A172 (cell line): ENCODE measurements around the gene TAS2R30. TPM values are rescaled to one million over a fixed set of nuclear protein-coding genes. Genes with fewer than 3 reads are reported as not detected.
"Not testable (repeated sequence)": the region's sequence is repeated elsewhere in the genome, so short reads cannot be mapped to it uniquely, and the experiment has no call there.

ENCODE experiments used
- DNase-seq: peaks from one replicate; pipeline ENCODE4 v3.0.0-alpha.2; 2015; ENCODE audit warnings: low spot score
- total RNA-seq: library from RNA; depleted of rRNA; stranded (reverse); fragments of >200 nt; shearing (Covaris generic); gene quantifications from 2 replicates; pipeline ENCODE4 v1.2.3, GENCODE V29; 2014; rRNA removed

The TAS2R30 gene
- total RNA-seq, 1 experiment from 2014 or later, result 0.48 TPM

GRCh38 chr12:11130382-11130781, 4.1 kb downstream of the TAS2R30 start:
- no peak for DNase-seq

GRCh38 chr12:11114130-11114529, 20.3 kb downstream of the TAS2R30 start:
- DNase-seq, result not testable (repeated sequence)

- DNase-seq, result not testable (repeated sequence)
Observed at GRCh38 chr12:11111213-11111612, 23.2 kb downstream of the TAS2R30 start.

- no peak for DNase-seq
Observed at GRCh38 chr12:11108862-11109261, 25.6 kb downstream of the TAS2R30 start.

GRCh38 chr12:11107719-11108118, 26.7 kb downstream of the TAS2R30 start:
- no peak for DNase-seq

GRCh38 chr12:11106288-11106687, 28.2 kb downstream of the TAS2R30 start:
- DNase-seq, result no peak

GRCh38 chr12:11105546-11105945, 28.9 kb downstream of the TAS2R30 start:
- DNase-seq, result no peak

- not testable (repeated sequence) for DNase-seq
Observed at GRCh38 chr12:11094910-11095309, 39.5 kb downstream of the TAS2R30 start.

- DNase-seq, result no peak
Observed at GRCh38 chr12:11092128-11092527, 42.3 kb downstream of the TAS2R30 start, which contains the start of gene TAS2R43. TAS2R43 (minus strand) TSS chr12:11092313; CDS start chr12:11092229, 84 bp downstream.

- no peak for DNase-seq
Observed at GRCh38 chr12:11089246-11089645, 45.2 kb downstream of the TAS2R30 start.

GRCh38 chr12:11085419-11085818, 49.0 kb downstream of the TAS2R30 start:
- DNase-seq, result no peak

Other genes starting within 250 kb of the TAS2R30 start
- 0.36 TPM in 1 of 2 replicates, not detected in the other for gene TAS2R13, start 225.1 kb downstream of the TAS2R30 start, total RNA-seq
- gene PRH2, start 205.4 kb downstream of the TAS2R30 start, total RNA-seq, result not detected in 2 replicates
- gene TAS2R14, start 195.4 kb downstream of the TAS2R30 start, total RNA-seq, result 1.2 and 1.7 TPM in 2 replicates
- gene TAS2R50, start 147.7 kb downstream of the TAS2R30 start, total RNA-seq, result not detected in 2 replicates
- gene TAS2R20, start 136.3 kb downstream of the TAS2R30 start, total RNA-seq, result 0.46 and 0.79 TPM in 2 replicates
- 0.12 and 1.3 TPM in 2 replicates for gene TAS2R19, start 112.0 kb downstream of the TAS2R30 start, total RNA-seq
- gene TAS2R31, start 103.2 kb downstream of the TAS2R30 start, total RNA-seq, result 1.1 and 2.5 TPM in 2 replicates
- gene TAS2R46, start 72.3 kb downstream of the TAS2R30 start, total RNA-seq, result 0.60 TPM in 1 of 2 replicates, not detected in the other
- not detected in 2 replicates for gene TAS2R43, start 42.3 kb downstream of the TAS2R30 start, total RNA-seq
- 5.2 and 8.0 TPM in 2 replicates for gene SMIM10L1, start 36.5 kb upstream of the TAS2R30 start, total RNA-seq
- gene TAS2R42, start 52.3 kb upstream of the TAS2R30 start, total RNA-seq, result not detected in 2 replicates
- gene PRB3, start 135.1 kb upstream of the TAS2R30 start, total RNA-seq, result not detected in 2 replicates
- gene PRB4, start 175.8 kb upstream of the TAS2R30 start, total RNA-seq, result not detected in 2 replicates